Right atrium auricular region (tissue), 2 donors: ENCODE data around the gene TGFBR2. TPM values are rescaled to one million over a fixed set of nuclear protein-coding genes. Genes with fewer than 3 reads are reported as not detected.

Experiments used
- DNase-seq: peaks from one replicate; pipeline ENCODE4 v3.0.0-alpha.2; 2019; ENCODE audit warnings: low spot score
- H3K27ac ChIP-seq, 2 donors: fragments of 200-600 bp; sonication (generic); 1 replicate in 1 of 2; 2 replicates in 1 of 2; pipeline ENCODE4 v1.5.1; 2016 to 2019
- H3K27me3 ChIP-seq, 2 donors: fragments of 200-600 bp; sonication (generic); one replicate each; pipeline versions ENCODE4 v1.5.1 to v1.6.0; 2017 to 2019
- H3K36me3 ChIP-seq: fragments of 200-600 bp; sonication (generic); one replicate; pipeline ENCODE4 v1.5.1; 2016
- H3K4me1 ChIP-seq, 2 donors: fragments of 200-600 bp; sonication (generic); one replicate each; pipeline versions ENCODE4 v1.5.1 to v1.6.0; 2017 to 2019
- H3K4me3 ChIP-seq, 2 donors: fragments of 200-600 bp; sonication (generic); 1 replicate in 1 of 2; 2 replicates in 1 of 2; pipeline ENCODE4 v1.5.1; 2017 to 2019; ENCODE audit warnings: mild to moderate bottlenecking in 1 of 2, moderate library complexity in 1 of 2
- H3K9me3 ChIP-seq, 2 donors: fragments of 200-600 bp; sonication (generic); one replicate each; pipeline ENCODE4 v1.5.1; 2019
- CTCF ChIP-seq, 2 donors: fragments of 200-600 bp; sonication (generic); IDR thresholded peaks; one replicate each; pipeline ENCODE4 v1.5.1; 2019; ENCODE audit warnings: antibody characterized with exemption in 2 of 2
- total RNA-seq, 2 donors: library from RNA; depleted of rRNA; stranded (reverse); fragments of >200 nt; gene quantifications; one replicate each; pipeline ENCODE4 v1.1.0, GENCODE V29; 2016

Gene TGFBR2
- total RNA-seq, 2 donors from 2014 or later = 205 to 210 TPM

- peak overlapping the region; percentile 87 to 96 for H3K4me3 ChIP-seq
- H3K4me1 ChIP-seq = peaks cover 0 to 63% of the 10 kb centered on the region in 2 donors
- DNase-seq = no peak
- H3K27me3 ChIP-seq = no peaks in the 10 kb centered on the region
- no peak for TF ChIP-seq CTCF (IDR thresholded peaks at IDR 0.05)
- H3K9me3 ChIP-seq = no peaks in the 10 kb centered on the region
- no peaks in the 10 kb centered on the region for H3K36me3 ChIP-seq
- H3K27ac ChIP-seq = peak overlapping the region; percentile 99
Observed at GRCh38 chr3:30608598-30608947, 2.2 kb downstream of the TGFBR2 start.

GRCh38 chr3:30609930-30610701 is 3.7 kb downstream of the TGFBR2 start:
- H3K27me3 ChIP-seq = no peaks in the 10 kb centered on the region
- H3K4me3 ChIP-seq = peak overlapping the region; percentile 0 to 96
- TF ChIP-seq CTCF (IDR thresholded peaks at IDR 0.05) = no peak
- peaks cover 0 to 72% of the 10 kb centered on the region in 2 donors for H3K4me1 ChIP-seq
- no peak for DNase-seq
- H3K27ac ChIP-seq = peak overlapping the region; percentile 99
- H3K36me3 ChIP-seq = no peaks in the 10 kb centered on the region
- no peaks in the 10 kb centered on the region for H3K9me3 ChIP-seq

GRCh38 chr3:30610702-30611368 is 4.4 kb downstream of the TGFBR2 start:
- no peak for TF ChIP-seq CTCF (IDR thresholded peaks at IDR 0.05)
- no peak for DNase-seq
- Histone ChIP-seq H3K27ac (peak overlapping the region; percentile 99), H3K27me3 (no peaks in the 10 kb centered on the region), H3K36me3 (no peaks in the 10 kb centered on the region), H3K4me1 (peaks cover 0 to 72% of the 10 kb centered on the region in 2 donors), H3K9me3 (no peaks in the 10 kb centered on the region), H3K4me3 (peak overlapping the region; percentile 3 to 96)

GRCh38 chr3:30611613-30612436 is 5.4 kb downstream of the TGFBR2 start:
- Histone ChIP-seq H3K4me3 (peak overlapping the region in 1 of 2 donors; percentile 7), H3K27ac (peak overlapping the region; percentile 99), H3K27me3 (no peaks in the 10 kb centered on the region), H3K4me1 (peaks cover 0 to 77% of the 10 kb centered on the region in 2 donors), H3K9me3 (no peaks in the 10 kb centered on the region), H3K36me3 (no peaks in the 10 kb centered on the region)
- TF ChIP-seq CTCF (IDR thresholded peaks at IDR 0.05) = no peak
- no peak for DNase-seq

- Histone ChIP-seq H3K4me1 (peaks cover 0 to 79% of the 10 kb centered on the region in 2 donors), H3K36me3 (no peaks in the 10 kb centered on the region), H3K27ac (peak overlapping the region; percentile 99), H3K4me3 (no peak overlapping the region), H3K27me3 (no peaks in the 10 kb centered on the region), H3K9me3 (no peaks in the 10 kb centered on the region)
- DNase-seq = no peak
- TF ChIP-seq CTCF (IDR thresholded peaks at IDR 0.05) = no peak
Observed at GRCh38 chr3:30612437-30613132, 6.2 kb downstream of the TGFBR2 start.
